ENCODE data around the gene CCNY.

The CCNY gene

DNA sequence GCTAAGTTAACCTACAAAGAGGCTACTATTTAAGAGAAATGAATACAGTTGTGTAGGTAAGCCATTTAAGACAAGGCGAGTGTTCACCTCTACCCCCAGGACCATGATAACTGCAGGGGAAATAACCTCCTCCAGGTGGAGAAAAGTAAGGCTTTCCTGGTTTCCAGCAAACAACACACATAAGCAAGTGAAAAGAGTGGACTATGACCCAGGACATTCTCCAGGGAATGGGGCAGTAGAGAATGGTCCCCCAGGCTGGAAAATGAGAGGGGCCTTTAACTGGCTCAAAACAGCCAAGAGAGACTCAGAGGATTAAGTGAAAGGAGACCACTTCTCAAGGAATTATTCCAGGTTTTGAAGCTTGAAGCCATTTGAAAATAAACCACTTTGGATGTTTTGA is 167.8 kb downstream of the CCNY start:
- TF ChIP-seq SUZ12 (IDR thresholded peaks at IDR 0.05; ENCODE audit: extremely low read depth, insufficient read depth, insufficient read length) (no peak), ZNF274 (IDR thresholded peaks at IDR 0.05; ENCODE audit: low read depth, low read length) (no peak), YY1 (IDR thresholded peaks at IDR 0.05; ENCODE audit: insufficient read depth, insufficient read length) (no peak)

DNA sequence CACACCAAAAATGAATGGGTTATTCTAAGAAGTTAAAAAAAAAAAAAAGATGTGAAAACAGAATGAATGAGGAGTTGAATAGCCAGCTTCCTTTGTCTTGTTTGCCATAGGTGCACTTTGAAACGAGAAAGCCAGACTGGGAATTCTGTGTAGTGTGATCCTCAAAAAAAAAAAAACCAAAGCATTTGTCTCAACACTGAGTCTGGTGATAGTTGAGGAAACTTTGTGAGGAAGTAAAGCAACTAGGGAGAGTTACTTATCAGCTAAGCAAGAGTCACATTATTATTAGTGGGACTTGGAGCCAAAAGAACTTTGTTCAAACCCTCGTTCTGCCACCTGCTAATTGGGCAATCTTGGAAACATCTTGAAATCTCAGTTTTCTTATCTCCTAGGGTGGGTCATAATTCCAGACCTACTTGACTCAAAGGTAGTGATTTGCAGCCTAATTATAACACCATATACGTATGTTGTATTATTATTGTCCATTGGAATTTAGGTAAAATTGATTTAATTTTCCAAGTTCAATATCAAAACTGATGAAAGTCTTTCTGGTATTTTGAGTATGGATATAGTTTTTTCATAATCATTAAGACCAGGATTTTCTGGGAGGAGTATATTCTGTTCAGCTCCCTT is 169.0 kb downstream of the CCNY start:
- Histone ChIP-seq H3K9ac (ENCODE audit: insufficient read length, low read depth) (no peak overlapping the region), H3K36me3 (ENCODE audit: insufficient read depth, insufficient read length, low read length) (no peaks in the 10 kb centered on the region), H3K4me3 (ENCODE audit: insufficient read length, low read depth) (no peak overlapping the region), H3K4me1 (ENCODE audit: insufficient read depth, insufficient read length) (no peaks in the 10 kb centered on the region), H3K9me3 (ENCODE audit: insufficient read depth, low read length) (no peaks in the 10 kb centered on the region), H3K27me3 (ENCODE audit: insufficient read depth, insufficient read length) (no peaks in the 10 kb centered on the region)
- DNase-seq (ENCODE audit: low read depth, low spot score) = no peak
- TF ChIP-seq ZNF274 (IDR thresholded peaks at IDR 0.05; ENCODE audit: low read depth, low read length) (no peak), YY1 (IDR thresholded peaks at IDR 0.05; ENCODE audit: insufficient read depth, insufficient read length) (no peak), SUZ12 (IDR thresholded peaks at IDR 0.05; ENCODE audit: extremely low read depth, insufficient read depth, insufficient read length) (no peak)

More for the DNA sequence above, 167.8 kb downstream of the CCNY start:
- H3K4me1 ChIP-seq (ENCODE audit: insufficient read depth, insufficient read length) = no peaks in the 10 kb centered on the region
- no peak overlapping the region for H3K9ac ChIP-seq (ENCODE audit: insufficient read length, low read depth)
- no peak for DNase-seq (ENCODE audit: low read depth, low spot score)
- no peak overlapping the region for H3K4me3 ChIP-seq (ENCODE audit: insufficient read length, low read depth)
- no peaks in the 10 kb centered on the region for H3K36me3 ChIP-seq (ENCODE audit: insufficient read depth, insufficient read length, low read length)
- H3K27me3 ChIP-seq (ENCODE audit: insufficient read depth, insufficient read length) = no peaks in the 10 kb centered on the region
- H3K9me3 ChIP-seq (ENCODE audit: insufficient read depth, low read length) = no peaks in the 10 kb centered on the region

DNA sequence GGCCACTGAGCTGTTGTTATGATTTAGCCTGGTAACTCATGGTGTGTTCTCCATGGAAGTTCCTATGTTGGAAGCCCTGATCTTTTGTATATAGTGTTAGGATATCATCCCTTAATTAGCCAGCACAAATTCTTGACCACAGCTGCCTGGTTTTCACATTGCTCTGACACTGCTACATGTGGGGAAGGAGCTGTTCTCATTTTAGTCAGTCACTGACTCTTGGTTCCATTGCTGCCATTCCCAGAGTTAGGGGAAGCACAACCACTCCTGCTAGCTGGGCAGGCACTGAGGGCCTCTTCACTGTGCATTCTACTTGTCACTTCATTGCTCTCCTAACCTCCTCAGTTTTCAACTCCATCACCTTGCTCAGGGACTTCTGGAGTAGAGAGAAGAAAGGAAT is 170.4 kb downstream of the CCNY start:
- no peak overlapping the region for H3K9ac ChIP-seq (ENCODE audit: insufficient read length, low read depth)
- no peak for DNase-seq (ENCODE audit: low read depth, low spot score)
- H3K27me3 ChIP-seq (ENCODE audit: insufficient read depth, insufficient read length) = no peaks in the 10 kb centered on the region
- no peak overlapping the region for H3K4me3 ChIP-seq (ENCODE audit: insufficient read length, low read depth)
- H3K36me3 ChIP-seq (ENCODE audit: insufficient read depth, insufficient read length, low read length) = no peaks in the 10 kb centered on the region
- H3K4me1 ChIP-seq (ENCODE audit: insufficient read depth, insufficient read length) = no peaks in the 10 kb centered on the region
- TF ChIP-seq YY1 (IDR thresholded peaks at IDR 0.05; ENCODE audit: insufficient read depth, insufficient read length) (no peak), ZNF274 (IDR thresholded peaks at IDR 0.05; ENCODE audit: low read depth, low read length) (no peak), SUZ12 (IDR thresholded peaks at IDR 0.05; ENCODE audit: extremely low read depth, insufficient read depth, insufficient read length) (no peak)
- no peaks in the 10 kb centered on the region for H3K9me3 ChIP-seq (ENCODE audit: insufficient read depth, low read length)

DNA sequence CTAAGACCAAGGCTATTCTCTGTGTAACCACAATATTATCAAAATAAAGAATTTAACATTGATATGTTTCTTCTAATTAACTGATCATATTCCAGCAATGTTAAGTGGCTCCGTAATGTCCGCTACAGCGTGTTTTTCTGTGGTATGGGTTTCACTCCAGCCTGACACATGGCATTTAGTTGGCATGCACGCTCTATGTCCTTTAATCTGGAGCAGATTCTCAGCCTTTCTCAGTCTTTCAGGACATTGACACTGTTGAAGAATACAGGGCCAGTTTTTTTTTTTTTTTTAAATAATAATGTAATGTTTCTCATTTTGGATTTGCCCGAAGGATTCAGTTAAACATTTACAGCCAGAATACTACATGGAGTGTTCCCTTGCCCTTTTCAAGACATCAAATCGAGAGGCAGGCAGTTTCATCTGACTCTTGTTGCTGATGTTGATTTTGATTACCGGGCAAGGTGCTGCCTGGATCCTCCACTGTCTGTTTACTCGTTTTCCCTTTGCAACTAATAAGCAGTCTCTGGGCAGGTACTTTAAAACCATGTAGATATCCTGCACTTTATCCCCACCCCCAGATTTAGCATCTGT is 171.3 kb downstream of the CCNY start:
- no peaks in the 10 kb centered on the region for H3K36me3 ChIP-seq (ENCODE audit: insufficient read depth, insufficient read length, low read length)
- TF ChIP-seq YY1 (IDR thresholded peaks at IDR 0.05; ENCODE audit: insufficient read depth, insufficient read length) (no peak), SUZ12 (IDR thresholded peaks at IDR 0.05; ENCODE audit: extremely low read depth, insufficient read depth, insufficient read length) (no peak), ZNF274 (IDR thresholded peaks at IDR 0.05; ENCODE audit: low read depth, low read length) (no peak)
- H3K9ac ChIP-seq (ENCODE audit: insufficient read length, low read depth) = no peak overlapping the region
- no peaks in the 10 kb centered on the region for H3K27me3 ChIP-seq (ENCODE audit: insufficient read depth, insufficient read length)
- no peak overlapping the region for H3K4me3 ChIP-seq (ENCODE audit: insufficient read length, low read depth)
- H3K9me3 ChIP-seq (ENCODE audit: insufficient read depth, low read length) = no peaks in the 10 kb centered on the region
- no peaks in the 10 kb centered on the region for H3K4me1 ChIP-seq (ENCODE audit: insufficient read depth, insufficient read length)
- DNase-seq (ENCODE audit: low read depth, low spot score) = no peak

DNA sequence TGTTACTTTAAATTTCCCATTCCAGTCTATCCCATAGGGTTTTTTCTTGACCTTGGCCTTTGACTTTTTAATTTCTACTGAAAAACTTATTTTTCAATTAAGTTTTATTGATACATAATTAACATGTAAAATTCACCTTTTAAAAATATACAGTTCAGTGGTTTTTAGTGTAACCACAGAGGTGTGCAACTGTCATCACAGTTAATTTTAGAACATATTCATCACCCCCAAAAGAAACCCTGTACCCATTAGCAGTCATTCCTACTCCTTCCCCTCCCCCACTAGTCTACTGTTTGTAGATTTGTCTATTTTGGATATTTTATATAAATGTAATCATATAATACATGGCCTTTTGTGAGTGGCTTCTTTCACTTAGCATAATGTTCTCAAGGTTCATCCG is 172.3 kb downstream of the CCNY start:
- H3K4me1 ChIP-seq (ENCODE audit: insufficient read depth, insufficient read length) = no peaks in the 10 kb centered on the region
- no peak for DNase-seq (ENCODE audit: low read depth, low spot score)
- no peaks in the 10 kb centered on the region for H3K9me3 ChIP-seq (ENCODE audit: insufficient read depth, low read length)
- H3K36me3 ChIP-seq (ENCODE audit: insufficient read depth, insufficient read length, low read length) = no peaks in the 10 kb centered on the region
- no peak overlapping the region for H3K9ac ChIP-seq (ENCODE audit: insufficient read length, low read depth)
- no peak for TF ChIP-seq YY1 (IDR thresholded peaks at IDR 0.05; ENCODE audit: insufficient read depth, insufficient read length)
- no peak for TF ChIP-seq SUZ12 (IDR thresholded peaks at IDR 0.05; ENCODE audit: extremely low read depth, insufficient read depth, insufficient read length)
- TF ChIP-seq ZNF274 (IDR thresholded peaks at IDR 0.05; ENCODE audit: low read depth, low read length) = no peak
- H3K4me3 ChIP-seq (ENCODE audit: insufficient read length, low read depth) = no peak overlapping the region
- H3K27me3 ChIP-seq (ENCODE audit: insufficient read depth, insufficient read length) = no peaks in the 10 kb centered on the region

DNA sequence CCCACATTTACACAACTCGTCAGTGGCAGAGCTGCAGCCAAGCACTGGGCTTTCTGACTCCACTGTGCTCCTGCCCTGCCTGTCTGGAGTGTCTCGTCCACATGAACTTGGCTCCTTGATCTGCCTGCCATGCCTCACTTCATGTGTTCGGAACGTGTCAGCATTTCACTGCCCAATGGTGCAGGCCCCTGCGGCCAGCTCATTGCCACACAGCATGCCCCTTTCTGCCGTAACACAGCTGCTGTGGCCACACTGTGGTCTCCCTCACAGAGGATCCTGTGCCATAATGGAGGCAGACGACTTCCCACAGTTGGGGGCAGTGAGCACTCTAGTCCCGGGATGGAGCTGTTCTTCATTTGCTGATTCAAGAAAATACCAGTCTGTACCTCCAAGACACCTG is 174.6 kb downstream of the CCNY start:
- Histone ChIP-seq H3K4me1 (ENCODE audit: insufficient read depth, insufficient read length) (no peaks in the 10 kb centered on the region), H3K9ac (ENCODE audit: insufficient read length, low read depth) (no peak overlapping the region), H3K27me3 (ENCODE audit: insufficient read depth, insufficient read length) (no peaks in the 10 kb centered on the region), H3K36me3 (ENCODE audit: insufficient read depth, insufficient read length, low read length) (no peaks in the 10 kb centered on the region), H3K4me3 (ENCODE audit: insufficient read length, low read depth) (no peak overlapping the region), H3K9me3 (ENCODE audit: insufficient read depth, low read length) (no peaks in the 10 kb centered on the region)
- DNase-seq (ENCODE audit: low read depth, low spot score) = no peak
- TF ChIP-seq ZNF274 (IDR thresholded peaks at IDR 0.05; ENCODE audit: low read depth, low read length) (no peak), YY1 (IDR thresholded peaks at IDR 0.05; ENCODE audit: insufficient read depth, insufficient read length) (no peak), SUZ12 (IDR thresholded peaks at IDR 0.05; ENCODE audit: extremely low read depth, insufficient read depth, insufficient read length) (no peak)

DNA sequence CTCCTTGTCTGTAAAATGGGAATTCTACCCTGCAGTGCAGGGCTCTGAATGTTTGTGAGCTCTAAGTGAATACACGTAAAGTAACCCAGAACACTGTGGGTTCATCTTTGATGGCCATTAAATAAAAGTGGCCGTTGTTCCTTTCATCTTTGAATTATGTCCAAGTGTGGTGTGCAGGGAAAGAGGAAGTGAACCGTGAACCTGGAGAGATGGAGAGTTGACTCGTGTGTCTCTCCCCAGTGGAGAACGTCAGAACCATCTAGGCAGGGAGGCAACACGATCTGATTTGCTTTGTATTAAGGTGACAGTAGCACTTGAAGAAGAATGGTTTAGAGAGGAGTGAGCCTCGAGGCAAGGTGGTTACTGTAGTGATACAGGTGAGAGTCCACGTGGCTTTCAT is 175.3 kb downstream of the CCNY start:
- H3K4me3 ChIP-seq (ENCODE audit: insufficient read length, low read depth) = no peak overlapping the region
- H3K27me3 ChIP-seq (ENCODE audit: insufficient read depth, insufficient read length) = no peaks in the 10 kb centered on the region
- no peaks in the 10 kb centered on the region for H3K9me3 ChIP-seq (ENCODE audit: insufficient read depth, low read length)
- H3K9ac ChIP-seq (ENCODE audit: insufficient read length, low read depth) = no peak overlapping the region
- H3K36me3 ChIP-seq (ENCODE audit: insufficient read depth, insufficient read length, low read length) = no peaks in the 10 kb centered on the region
- TF ChIP-seq YY1 (IDR thresholded peaks at IDR 0.05; ENCODE audit: insufficient read depth, insufficient read length) (no peak), ZNF274 (IDR thresholded peaks at IDR 0.05; ENCODE audit: low read depth, low read length) (no peak), SUZ12 (IDR thresholded peaks at IDR 0.05; ENCODE audit: extremely low read depth, insufficient read depth, insufficient read length) (no peak)
- no peak for DNase-seq (ENCODE audit: low read depth, low spot score)
- H3K4me1 ChIP-seq (ENCODE audit: insufficient read depth, insufficient read length) = no peaks in the 10 kb centered on the region
